DOHH2 (cell line): ENCODE results near the gene GCA.
A peak's percentile ranks its signal among the peaks of the same experiment; 100 is the strongest.

Experiments used
- H3F3A ChIP-seq: fragments of 200-600 bp; sonication (generic), shearing (Covaris generic); 2 replicates; pipeline ENCODE4 v1.6.0; 2016; ENCODE audit warnings: antibody characterized with exemption, mild to moderate bottlenecking; ENCODE audit not compliant: control insufficient read depth, insufficient read depth
- H3K27ac ChIP-seq: fragments of 200-600 bp; sonication (generic); 2 replicates; pipeline ENCODE4 v1.5.1; 2014; ENCODE audit warnings: low read depth, mild to moderate bottlenecking, low read length, moderate library complexity
- H3K27me3 ChIP-seq: fragments of 200-600 bp; sonication (generic); 2 replicates; pipeline ENCODE4 v1.6.1; 2014; ENCODE audit warnings: mild to moderate bottlenecking, low read length, mixed read lengths; ENCODE audit not compliant: control insufficient read depth
- H3K36me3 ChIP-seq: fragments of 200-600 bp; sonication (generic); 2 replicates; pipeline ENCODE4 v1.6.1; 2014; ENCODE audit warnings: mild to moderate bottlenecking, low read length, moderate library complexity, mixed read lengths; ENCODE audit not compliant: control insufficient read depth
- H3K4me1 ChIP-seq: fragments of 200-600 bp; sonication (generic); 2 replicates; pipeline ENCODE4 v1.6.1; 2014; ENCODE audit warnings: mild to moderate bottlenecking, low read length, mixed read lengths; ENCODE audit not compliant: control insufficient read depth
- H3K4me2 ChIP-seq: fragments of 200-600 bp; sonication (generic); 2 replicates; pipeline ENCODE4 v1.6.0; 2014; ENCODE audit warnings: mild to moderate bottlenecking, low read length, moderate library complexity
- H3K4me3 ChIP-seq: fragments of 200-600 bp; sonication (generic); 2 replicates; pipeline ENCODE4 v1.5.1; 2014; ENCODE audit warnings: mild to moderate bottlenecking, low read length, mixed read lengths
- H3K79me2 ChIP-seq: fragments of 200-600 bp; sonication (generic); 2 replicates; pipeline ENCODE4 v1.6.1; 2014; ENCODE audit warnings: mild to moderate bottlenecking, low read length, mixed read lengths; ENCODE audit not compliant: control insufficient read depth
- H3K9me2 ChIP-seq: fragments of 200-600 bp; sonication (generic); replicated peaks from 2 replicates; pipeline ENCODE4 v1.6.1; 2014; ENCODE audit warnings: mild to moderate bottlenecking, low read length, mixed read lengths; ENCODE audit not compliant: control insufficient read depth
- H3K9me3 ChIP-seq: fragments of 200-600 bp; sonication (generic); 2 replicates; pipeline ENCODE4 v1.6.1; 2014; ENCODE audit warnings: antibody characterized with exemption, low read length, mixed read lengths; ENCODE audit not compliant: control insufficient read depth, insufficient read depth
- H4K20me1 ChIP-seq: fragments of 200-600 bp; sonication (generic); 2 replicates; pipeline ENCODE4 v1.6.0; 2014; ENCODE audit warnings: low read depth, mild to moderate bottlenecking, antibody characterized with exemption, low read length, moderate library complexity; ENCODE audit not compliant: control insufficient read depth, insufficient read depth
- CTCF ChIP-seq: fragments of 200-600 bp; sonication (generic); IDR thresholded peaks from one replicate; pipeline ENCODE4 v1.5.1; 2014; ENCODE audit warnings: antibody characterized with exemption, mild to moderate bottlenecking, low read depth, low read length; ENCODE audit not compliant: poor library complexity, severe bottlenecking
- EZH2phosphoT487 ChIP-seq: fragments of 200-600 bp; sonication (generic); IDR thresholded peaks from 2 replicates; pipeline ENCODE4 v1.6.1; 2017; ENCODE audit warnings: borderline replicate concordance, mild to moderate bottlenecking, antibody characterized with exemption, low read length, moderate library complexity, mixed read lengths

The GCA gene

GRCh38 chr2:162343824-162344616, at the start of gene GCA:
Gene GCA, plus strand, starts transcription at chr2:162344132. Its CDS starts 117 bp downstream, at chr2:162344249.
- Histone ChIP-seq H3K4me2 (peak within 1 kb of the TSS; percentile 70), H3K36me3 (no peaks in the 10 kb centered on the region), H3K9me2 (no peaks in the 10 kb centered on the region), H3K4me1 (peaks cover 9% of the 10 kb centered on the region), H3K4me3 (peak within 1 kb of the TSS; percentile 80), H3K9me3 (peaks cover 4% of the 10 kb centered on the region; the same call in 1 of the 2 replicates), H3K79me2 (peaks cover 4% of the 10 kb centered on the region; the same call in 1 of the 2 replicates), H3K27ac (peak within 1 kb of the TSS; percentile 43), H3F3A (no peaks in the 10 kb centered on the region), H4K20me1 (no peaks in the 10 kb centered on the region), H3K27me3 (no peaks in the 10 kb centered on the region)
- no peak for TF ChIP-seq EZH2phosphoT487
- no peak for TF ChIP-seq CTCF

GRCh38 chr2:162295009-162295408, 48.9 kb upstream of the GCA start:
- no peak overlapping the region for H3K4me2 ChIP-seq
- no peaks in the 10 kb centered on the region for H3K4me1 ChIP-seq
- no peaks in the 10 kb centered on the region for H3K9me2 ChIP-seq
- no peaks in the 10 kb centered on the region for H3K79me2 ChIP-seq
- no peaks in the 10 kb centered on the region for H4K20me1 ChIP-seq
- H3K27ac ChIP-seq = no peak overlapping the region
- TF ChIP-seq CTCF (no peak), EZH2phosphoT487 (no peak)
- H3K36me3 ChIP-seq = no peaks in the 10 kb centered on the region
- H3K9me3 ChIP-seq = no peaks in the 10 kb centered on the region
- no peaks in the 10 kb centered on the region for H3F3A ChIP-seq
- H3K4me3 ChIP-seq = no peak overlapping the region
- H3K27me3 ChIP-seq = peaks cover 4% of the 10 kb centered on the region

- peak; percentile 61 for TF ChIP-seq CTCF
- no peak for TF ChIP-seq EZH2phosphoT487
- H3F3A ChIP-seq = no peaks in the 10 kb centered on the region
- no peaks in the 10 kb centered on the region for H3K27me3 ChIP-seq
- no peaks in the 10 kb centered on the region for H3K4me1 ChIP-seq
- H3K79me2 ChIP-seq = no peaks in the 10 kb centered on the region
- H3K4me3 ChIP-seq = no peak overlapping the region
- no peak overlapping the region for H3K27ac ChIP-seq
- no peaks in the 10 kb centered on the region for H4K20me1 ChIP-seq
- no peaks in the 10 kb centered on the region for H3K36me3 ChIP-seq
- H3K9me2 ChIP-seq = no peaks in the 10 kb centered on the region
- H3K4me2 ChIP-seq = no peak overlapping the region
- H3K9me3 ChIP-seq = no peaks in the 10 kb centered on the region
These were observed 45.9 kb upstream of the GCA start for GRCh38 chr2:162297925-162298552.
